Right lobe of liver (tissue), 6 donors: ENCODE results near the gene ZNF765. TPM values are rescaled to one million over a fixed set of nuclear protein-coding genes. Genes with fewer than 3 reads are reported as not detected.
"Not testable (repeated sequence)": the region's sequence is repeated elsewhere in the genome, so short reads cannot be mapped to it uniquely, and the experiment has no call there.

Source experiments
- ATAC-seq, 4 donors: fragments of 200-7000 bp; cut with Tn5 transposase; one replicate each; pipeline ENCODE4 v1.9.1; 2020; ENCODE audit warnings: mild to moderate bottlenecking in 4 of 4, moderate library complexity in 4 of 4
- DNase-seq, 3 donors: peaks; one replicate each; pipeline ENCODE4 v3.0.0-alpha.2; 2020
- H3K27ac ChIP-seq, 3 donors: fragments of 200-600 bp; one replicate each; pipeline ENCODE4 v1.8.0; 2022
- H3K27me3 ChIP-seq, 2 donors: fragments of 200-600 bp; one replicate each; pipeline ENCODE4 v1.8.0; 2022
- H3K36me3 ChIP-seq, 4 donors: fragments of 200-600 bp; sonication (generic) in 1 of 4; one replicate each; pipeline versions ENCODE4 v1.5.1 to v1.8.0; 2017 to 2022; ENCODE audit warnings: control low read depth in 1 of 4
- H3K4me1 ChIP-seq, 4 donors: fragments of 200-600 bp; sonication (generic) in 1 of 4; one replicate each; pipeline versions ENCODE4 v1.5.1 to v1.8.0; 2017 to 2022; ENCODE audit warnings: control low read depth in 1 of 4
- H3K4me3 ChIP-seq, 3 donors: fragments of 200-600 bp; one replicate each; pipeline ENCODE4 v1.8.0; 2022
- H3K9me3 ChIP-seq, 4 donors: fragments of 200-600 bp; sonication (generic) in 1 of 4; one replicate each; pipeline versions ENCODE4 v1.5.1 to v1.8.0; 2017 to 2022; ENCODE audit warnings: control low read depth in 1 of 4
- POLR2A ChIP-seq: fragments of 450-650 bp; IDR thresholded peaks from one replicate; pipeline ENCODE4 v1.6.1; 2017; ENCODE audit warnings: antibody characterized with exemption, mild to moderate bottlenecking
- WGBS: methylation state at CpG from one replicate; pipeline ENCODE4 v1.1.6; 2018; ENCODE audit warnings: low coverage, low lambda C conversion rate; ENCODE audit not compliant: insufficient coverage; ENCODE audit errors: missing lambda C conversion rate; 5-methylcytosine and 5-hydroxymethylcytosine counted together
- intact Hi-C, 2 donors: fragments of 100-400 bp; cut with DNase I; formaldehyde crosslinking; loops; one replicate each; pipeline versions ENCODE4 v1.11.2 to v1.14.1; 2022
- total RNA-seq, 6 experiments: library from RNA; depleted of rRNA in 2 of 6; stranded (reverse); fragments of >200 nt in 2 of 6; fragmentation: NEBNext Ultra II Directional in 3 of 6; extraction: Animal tissue kit (Norgen Biotek cat#: 25700) in 3 of 6; gene quantifications; one replicate each; pipeline versions ENCODE4 v1.1.0 to v1.2.4, GENCODE V29; 2016 to 2023
- TF ChIP-seq, protein P1 (sequence below), 4 donors: fragments of 200-600 bp in 3 of 4; fragments of 450-650 bp in 1 of 4; IDR thresholded peaks; one replicate each; pipeline versions ENCODE4 v1.5.1 to v1.8.0; 2016 to 2022; ENCODE audit warnings: antibody characterized with exemption in 4 of 4, mild to moderate bottlenecking in 2 of 4
- donor health status: DM: no; HTN: yes; CAD: no.
- donor health status: DM: no; HTN: no; CAD: no.
- donor health status: DM: no; HTN: no; CAD: no.
- donor health status: DM: no; HTN: yes; CAD: no.
- donor health status: DM: no; HTN: yes; CAD: no.

The ZNF765 gene
- total RNA-seq, 6 experiments from 2014 or later, result 2.2 to 7.7 (median 3.8) TPM

- Histone ChIP-seq H3K27ac (peak overlapping the region in 2 of 3 donors; percentile 17 to 21), H3K36me3 (no peaks in the 10 kb centered on the region), H3K4me3 (no peak overlapping the region), H3K27me3 (no peaks in the 10 kb centered on the region), H3K9me3 (no peaks in the 10 kb centered on the region), H3K4me1 (no peaks in the 10 kb centered on the region)
- peak; percentile 57 to 64 (median 62) for DNase-seq
- WGBS, result 44% methylated on average over 6 of the region's 9 CpGs
- intact Hi-C loops, result no loop called here
- ATAC-seq, result peak; percentile 89 to 98 (median 93)
- TF ChIP-seq, protein P1, sequence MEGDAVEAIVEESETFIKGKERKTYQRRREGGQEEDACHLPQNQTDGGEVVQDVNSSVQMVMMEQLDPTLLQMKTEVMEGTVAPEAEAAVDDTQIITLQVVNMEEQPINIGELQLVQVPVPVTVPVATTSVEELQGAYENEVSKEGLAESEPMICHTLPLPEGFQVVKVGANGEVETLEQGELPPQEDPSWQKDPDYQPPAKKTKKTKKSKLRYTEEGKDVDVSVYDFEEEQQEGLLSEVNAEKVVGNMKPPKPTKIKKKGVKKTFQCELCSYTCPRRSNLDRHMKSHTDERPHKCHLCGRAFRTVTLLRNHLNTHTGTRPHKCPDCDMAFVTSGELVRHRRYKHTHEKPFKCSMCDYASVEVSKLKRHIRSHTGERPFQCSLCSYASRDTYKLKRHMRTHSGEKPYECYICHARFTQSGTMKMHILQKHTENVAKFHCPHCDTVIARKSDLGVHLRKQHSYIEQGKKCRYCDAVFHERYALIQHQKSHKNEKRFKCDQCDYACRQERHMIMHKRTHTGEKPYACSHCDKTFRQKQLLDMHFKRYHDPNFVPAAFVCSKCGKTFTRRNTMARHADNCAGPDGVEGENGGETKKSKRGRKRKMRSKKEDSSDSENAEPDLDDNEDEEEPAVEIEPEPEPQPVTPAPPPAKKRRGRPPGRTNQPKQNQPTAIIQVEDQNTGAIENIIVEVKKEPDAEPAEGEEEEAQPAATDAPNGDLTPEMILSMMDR (IDR thresholded peaks at IDR 0.05), result peak; percentile 53 to 72 (median 62)
- no peak for TF ChIP-seq POLR2A
Measured at GRCh38 chr19:53424968-53425597, 30.1 kb downstream of the ZNF765 start.

GRCh38 chr19:53431399-53432087 lies 36.6 kb downstream of the ZNF765 start, which contains the start of gene ZNF761:
ZNF761 (plus strand) TSS chr19:53431984; CDS start chr19:53447269, 15,285 bp downstream.
- peak; percentile 73 for TF ChIP-seq POLR2A
- TF ChIP-seq, protein P1 (IDR thresholded peaks at IDR 0.05), result peak; percentile 16 to 40 (median 34)
- DNase-seq, result peak; percentile 97 to 98 (median 98)
- WGBS, result 2% methylated on average over 34 of the region's 46 CpGs
- Histone ChIP-seq H3K4me1 (no peaks in the 10 kb centered on the region), H3K9me3 (no peaks in the 10 kb centered on the region), H3K27ac (peak within 1 kb of the TSS; percentile 56 to 89 (median 88)), H3K4me3 (peak within 1 kb of the TSS; percentile 57 to 63 (median 62)), H3K27me3 (no peaks in the 10 kb centered on the region), H3K36me3 (no peaks in the 10 kb centered on the region)
- ATAC-seq, result peak; percentile 100
- intact Hi-C loops, result no loop called here

GRCh38 chr19:53432088-53432661 lies 37.2 kb downstream of the ZNF765 start:
- no peaks in the 10 kb centered on the region for H3K36me3 ChIP-seq
- DNase-seq, result peak; percentile 34 to 55 (median 46)
- no peaks in the 10 kb centered on the region for H3K4me1 ChIP-seq
- intact Hi-C loops, result no loop called here
- H3K9me3 ChIP-seq, result no peaks in the 10 kb centered on the region
- ATAC-seq, result peak; percentile 11 to 29 (median 18)
- H3K27me3 ChIP-seq, result no peaks in the 10 kb centered on the region
- H3K4me3 ChIP-seq, result peak overlapping the region; percentile 57 to 63 (median 62)
- WGBS, result under 1% methylated on average over 30 of the region's 30 CpGs
- peak overlapping the region; percentile 56 to 89 (median 78) for H3K27ac ChIP-seq
- TF ChIP-seq, protein P1 (IDR thresholded peaks at IDR 0.05), result no peak
- TF ChIP-seq POLR2A, result no peak

DNA sequence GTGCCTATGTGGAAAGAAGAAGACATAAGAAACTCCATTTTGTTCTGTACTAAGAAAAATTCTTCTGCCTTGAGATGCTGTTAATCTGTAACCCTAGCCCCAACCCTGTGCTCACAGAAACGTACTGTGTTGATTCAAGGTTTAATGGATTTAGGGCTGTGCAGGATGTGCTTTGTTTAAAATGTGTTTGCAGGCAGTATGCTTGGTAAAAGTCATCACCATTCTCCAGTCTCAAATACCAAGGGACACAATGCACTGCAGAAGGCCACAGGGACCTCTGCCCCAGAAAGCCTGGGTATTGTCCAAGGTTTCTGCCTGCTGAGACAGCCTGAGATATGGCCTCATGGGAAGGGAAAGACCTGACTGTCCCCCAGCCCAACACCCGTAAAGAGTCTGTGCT lies 48.9 kb downstream of the ZNF765 start:
- H3K4me1 ChIP-seq, H3K4me3 ChIP-seq, H3K9me3 ChIP-seq, H3K27me3 ChIP-seq, H3K27ac ChIP-seq, ATAC-seq, intact Hi-C loops, DNase-seq: not testable (repeated sequence)
- WGBS, result 87% methylated on average over 2 of the region's 2 CpGs
- peaks cover 0 to 13% (median 1%) of the 10 kb centered on the region in 4 donors for H3K36me3 ChIP-seq

DNA sequence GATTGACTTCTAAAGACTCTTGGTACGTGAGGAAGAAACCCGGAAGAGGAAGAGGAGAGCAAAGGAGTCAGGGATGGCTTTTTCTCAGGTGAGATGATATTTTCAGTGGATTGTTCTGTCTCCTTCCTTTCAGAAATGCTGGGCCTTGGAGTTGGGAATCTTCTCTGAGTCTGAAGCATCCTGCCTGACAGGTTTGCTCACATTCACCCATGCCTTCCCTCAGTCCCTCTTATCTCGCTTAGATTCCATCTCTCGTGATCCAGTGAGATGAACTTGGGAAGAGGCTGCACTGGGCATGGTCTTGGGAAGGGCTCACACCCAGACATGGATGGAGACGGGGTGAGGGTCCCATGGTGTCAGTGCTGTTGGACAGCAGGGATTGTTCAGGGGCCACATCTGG lies 52.2 kb downstream of the ZNF765 start:
- H3K27me3 ChIP-seq, H3K27ac ChIP-seq, H3K4me1 ChIP-seq, H3K4me3 ChIP-seq, ATAC-seq, intact Hi-C loops, DNase-seq: not testable (repeated sequence)
- H3K9me3 ChIP-seq, result peaks cover 0 to 17% (median 0%) of the 10 kb centered on the region in 4 donors
- 94% methylated on average over 4 of the region's 5 CpGs for WGBS
- H3K36me3 ChIP-seq, result peaks cover 0 to 14% (median 7%) of the 10 kb centered on the region in 4 donors
